Measurements from ENCODE around the gene OR8H2.

GRCh38 chr11:56151376-56151775 lies 47.9 kb downstream of the OR8H2 start:
- TF ChIP-seq, protein P1, sequence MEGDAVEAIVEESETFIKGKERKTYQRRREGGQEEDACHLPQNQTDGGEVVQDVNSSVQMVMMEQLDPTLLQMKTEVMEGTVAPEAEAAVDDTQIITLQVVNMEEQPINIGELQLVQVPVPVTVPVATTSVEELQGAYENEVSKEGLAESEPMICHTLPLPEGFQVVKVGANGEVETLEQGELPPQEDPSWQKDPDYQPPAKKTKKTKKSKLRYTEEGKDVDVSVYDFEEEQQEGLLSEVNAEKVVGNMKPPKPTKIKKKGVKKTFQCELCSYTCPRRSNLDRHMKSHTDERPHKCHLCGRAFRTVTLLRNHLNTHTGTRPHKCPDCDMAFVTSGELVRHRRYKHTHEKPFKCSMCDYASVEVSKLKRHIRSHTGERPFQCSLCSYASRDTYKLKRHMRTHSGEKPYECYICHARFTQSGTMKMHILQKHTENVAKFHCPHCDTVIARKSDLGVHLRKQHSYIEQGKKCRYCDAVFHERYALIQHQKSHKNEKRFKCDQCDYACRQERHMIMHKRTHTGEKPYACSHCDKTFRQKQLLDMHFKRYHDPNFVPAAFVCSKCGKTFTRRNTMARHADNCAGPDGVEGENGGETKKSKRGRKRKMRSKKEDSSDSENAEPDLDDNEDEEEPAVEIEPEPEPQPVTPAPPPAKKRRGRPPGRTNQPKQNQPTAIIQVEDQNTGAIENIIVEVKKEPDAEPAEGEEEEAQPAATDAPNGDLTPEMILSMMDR (IDR thresholded peaks at IDR 0.05), result no peak
- no peak for TF ChIP-seq POLR2A (IDR thresholded peaks at IDR 0.05; ENCODE audit: low read depth)
- TF ChIP-seq EP300 (IDR thresholded peaks at IDR 0.05), result no peak

Measured in esophagus muscularis mucosa (tissue), 4 donors.